NCI-H524 treated with DMSO at 0.1 percent for 48 hours (cell line): Measurements from ENCODE around the gene CCT7.

ENCODE experiments used
- DNase-seq: peaks from one replicate; lab custom pipeline; 2025; lab: John Stamatoyannopoulos, UW

CCT7 gene

DNA sequence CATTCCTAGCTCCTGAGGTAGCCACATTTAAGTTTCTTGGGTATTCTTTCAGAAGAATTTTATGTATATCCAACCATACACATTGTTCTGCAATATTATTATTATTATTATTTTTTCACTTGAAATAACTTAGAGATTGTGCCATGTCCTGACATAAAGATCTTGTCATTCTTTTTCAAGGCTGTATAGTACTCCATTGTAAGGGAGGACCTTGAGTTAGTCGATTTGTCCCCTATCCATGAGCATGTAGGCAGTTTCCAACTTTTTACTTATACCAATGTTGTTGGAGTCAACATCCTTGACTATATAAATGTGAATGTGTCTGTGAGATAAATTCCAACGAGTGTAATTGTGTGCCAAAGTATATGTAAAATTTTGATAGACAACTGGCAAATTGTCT, 60.1 kb downstream of the CCT7 start:
- DNase-seq = no peak

DNA sequence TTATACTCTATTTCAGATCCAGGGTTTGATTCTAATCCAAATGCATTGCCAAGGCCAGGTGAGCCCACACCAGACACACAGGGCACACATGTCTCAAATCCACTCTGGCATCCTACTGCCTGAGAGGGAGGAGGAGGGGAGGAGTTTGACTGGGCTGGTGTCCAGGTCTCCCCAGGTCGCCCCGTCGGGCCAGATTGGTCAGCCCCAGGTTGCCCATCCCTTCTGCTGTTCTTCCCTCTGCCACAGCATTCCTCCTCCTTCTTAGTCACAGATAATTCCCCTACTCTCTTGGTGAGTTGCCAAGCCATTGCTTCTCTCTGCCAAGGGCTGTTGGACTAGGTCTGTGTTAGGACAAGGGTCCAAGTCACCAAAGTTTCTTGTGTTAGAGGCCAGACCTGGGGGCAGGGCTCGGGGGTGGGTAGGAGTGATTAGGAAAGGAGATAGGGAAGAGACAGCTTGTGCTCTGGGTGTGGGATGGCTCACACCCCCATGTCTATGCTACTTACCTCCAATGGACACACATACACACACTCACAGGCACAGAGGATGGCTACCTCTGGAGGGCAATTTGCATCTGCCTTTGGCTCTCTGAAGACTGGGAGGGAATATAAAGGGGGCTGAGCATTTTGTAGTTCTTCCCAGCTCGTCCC, 61.8 kb downstream of the CCT7 start:
- no peak for DNase-seq

DNA sequence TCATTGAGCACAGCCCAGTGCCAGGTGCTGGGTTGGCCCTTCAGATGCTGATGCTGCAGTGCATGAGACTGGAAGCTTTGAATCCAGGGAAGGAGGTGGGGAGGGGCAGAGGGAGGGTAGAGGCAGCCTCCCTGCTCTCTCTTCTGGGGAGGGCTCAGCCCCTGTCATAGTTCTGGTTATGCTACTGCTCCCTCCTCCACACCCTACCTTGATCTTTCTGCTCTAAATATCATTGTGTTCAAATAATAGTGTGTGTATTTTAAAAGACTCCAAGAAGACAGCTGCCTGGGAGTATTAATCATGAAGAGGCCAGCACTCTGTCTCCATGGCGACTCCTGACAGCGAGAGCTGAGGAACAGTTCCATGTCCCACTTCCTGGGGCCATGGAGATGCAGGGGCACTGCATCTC, 63.0 kb downstream of the CCT7 start:
- DNase-seq = no peak

DNA sequence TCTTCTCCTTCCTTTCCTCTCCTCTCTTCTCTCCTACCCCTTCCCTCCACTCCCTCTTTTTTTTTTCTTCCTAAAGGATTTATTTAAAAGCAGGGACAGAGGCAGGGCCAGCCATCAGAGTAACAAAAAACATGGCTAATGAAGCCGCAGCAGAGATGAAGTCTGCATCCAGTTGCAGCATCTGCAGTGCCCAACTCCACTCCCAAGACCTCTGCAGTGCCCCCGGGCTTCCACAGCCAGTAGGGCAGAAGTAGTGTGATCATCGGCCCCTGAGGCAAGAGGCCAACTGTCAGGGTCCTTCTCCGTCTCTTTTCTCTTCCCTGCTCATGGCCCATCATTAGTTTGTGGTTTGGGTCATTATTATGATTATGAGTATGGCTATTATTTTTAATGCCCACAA, 63.5 kb downstream of the CCT7 start:
- no peak for DNase-seq

DNA sequence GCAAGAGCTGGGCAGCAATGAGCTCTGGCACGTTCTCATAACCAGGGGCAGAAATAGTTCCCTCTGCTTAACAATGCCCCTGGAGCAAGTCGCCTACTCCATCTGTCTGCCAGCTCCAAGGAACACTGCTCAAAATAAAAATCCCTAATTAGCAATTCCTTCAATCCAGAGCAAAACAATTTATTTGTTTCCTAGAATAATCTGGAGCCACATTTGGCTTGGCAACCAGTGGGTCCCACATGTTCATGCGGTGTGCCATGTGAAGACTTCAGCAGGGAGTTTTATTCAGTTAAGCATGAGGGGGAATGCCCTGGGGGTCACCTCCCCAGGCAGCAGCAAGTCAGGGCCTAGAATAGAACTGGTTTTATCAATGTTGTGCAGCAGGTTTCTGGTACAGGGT, 66.8 kb downstream of the CCT7 start:
- DNase-seq = no peak

DNA sequence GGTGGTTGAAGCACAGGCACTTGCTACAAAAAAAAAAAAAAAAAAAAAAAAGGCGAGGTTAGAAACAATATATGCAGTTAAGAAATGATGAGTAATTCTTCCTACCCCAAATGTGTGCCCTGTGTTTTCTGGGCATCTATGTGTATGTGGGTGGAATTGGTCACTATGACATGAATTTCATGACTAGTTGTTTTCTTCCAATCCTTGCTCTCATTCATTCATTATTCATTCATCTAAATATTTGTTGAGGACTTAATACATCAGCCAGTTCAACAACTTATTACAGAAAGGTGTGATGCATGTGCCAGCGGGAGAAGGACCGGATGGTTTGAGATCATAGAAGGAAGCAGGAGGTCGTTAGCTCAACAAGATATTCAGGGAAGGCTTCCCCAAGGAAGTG, 67.5 kb downstream of the CCT7 start:
- no peak for DNase-seq
